Trophoblast cell (in vitro differentiated cells and primary cell): ENCODE results near the gene CAPN15.

Experiments
- DNase-seq, 2 donors: peaks; one replicate each; pipeline ENCODE4 v3.0.0-alpha.2; 2016
- H2AFZ ChIP-seq: 2 replicates; pipeline ENCODE4 v1.6.1; 2013; ENCODE audit warnings: low read length, moderate library complexity, mild to moderate bottlenecking; ENCODE audit not compliant: insufficient read depth, poor library complexity
- H2AK5ac ChIP-seq: 2 replicates; pipeline ENCODE4 v1.6.1; 2013; ENCODE audit warnings: mild to moderate bottlenecking, low read length
- H2BK120ac ChIP-seq: 2 replicates; pipeline ENCODE4 v1.6.1; 2013; ENCODE audit warnings: low read length, mild to moderate bottlenecking, moderate library complexity; ENCODE audit not compliant: insufficient read depth, poor library complexity
- H2BK12ac ChIP-seq: 2 replicates; pipeline ENCODE4 v1.6.1; 2013; ENCODE audit warnings: mild to moderate bottlenecking, low read length, moderate library complexity
- H2BK5ac ChIP-seq: 2 replicates; pipeline ENCODE4 v1.6.1; 2013; ENCODE audit warnings: low read length, low read depth, moderate library complexity, mild to moderate bottlenecking; ENCODE audit not compliant: poor library complexity
- H3K14ac ChIP-seq: 2 replicates; pipeline ENCODE4 v1.6.1; 2013; ENCODE audit warnings: mild to moderate bottlenecking, low read length
- H3K18ac ChIP-seq: 2 replicates; pipeline ENCODE4 v1.6.1; 2013; ENCODE audit warnings: mild to moderate bottlenecking, low read length
- H3K23ac ChIP-seq: 2 replicates; pipeline ENCODE4 v1.6.1; 2013; ENCODE audit warnings: low read length
- H3K27ac ChIP-seq: 2 replicates; pipeline ENCODE4 v1.5.1; 2013; ENCODE audit warnings: low read depth, mild to moderate bottlenecking, inconsistent platforms, low read length, moderate library complexity
- H3K27me3 ChIP-seq: 2 replicates; pipeline ENCODE4 v1.6.1; 2013; ENCODE audit warnings: inconsistent platforms, mild to moderate bottlenecking, low read length, moderate library complexity; ENCODE audit not compliant: insufficient read depth
- H3K36me3 ChIP-seq, 2 experiments: 1 replicate in 1 of 2; 2 replicates in 1 of 2; pipeline ENCODE4 v1.6.1; 2013; ENCODE audit warnings: low read length in 2 of 2, mild to moderate bottlenecking in 2 of 2, moderate library complexity in 1 of 2; ENCODE audit not compliant: insufficient read depth in 2 of 2, control insufficient read depth in 1 of 2
- H3K4ac ChIP-seq: 2 replicates; pipeline ENCODE4 v1.6.1; 2013; ENCODE audit warnings: low read depth, mild to moderate bottlenecking, low read length, moderate library complexity
- H3K4me1 ChIP-seq, 2 experiments: 1 replicate in 1 of 2; 2 replicates in 1 of 2; pipeline ENCODE4 v1.6.1; 2013; ENCODE audit warnings: low read length in 2 of 2, mild to moderate bottlenecking in 2 of 2, moderate library complexity in 1 of 2; ENCODE audit not compliant: insufficient read depth in 2 of 2, control insufficient read depth in 1 of 2
- H3K4me2 ChIP-seq: 2 replicates; pipeline ENCODE4 v1.6.1; 2013; ENCODE audit warnings: inconsistent platforms, mild to moderate bottlenecking, low read length, moderate library complexity
- H3K4me3 ChIP-seq: 2 replicates; pipeline ENCODE4 v1.5.1; 2013; ENCODE audit warnings: mild to moderate bottlenecking, low read depth, low read length, inconsistent platforms
- H3K79me1 ChIP-seq: one replicate; pipeline ENCODE4 v1.6.1; 2013; ENCODE audit warnings: low read length
- H3K79me2 ChIP-seq: 2 replicates; pipeline ENCODE4 v1.6.1; 2013; ENCODE audit warnings: low read length, mild to moderate bottlenecking; ENCODE audit not compliant: control insufficient read depth, insufficient read depth, poor library complexity
- H3K9ac ChIP-seq: 2 replicates; pipeline ENCODE4 v1.6.1; 2013; ENCODE audit warnings: mild to moderate bottlenecking, low read length
- H3K9me3 ChIP-seq: 2 replicates; pipeline ENCODE4 v1.6.1; 2013; ENCODE audit warnings: low read depth, mild to moderate bottlenecking, control low read depth, inconsistent platforms, low read length; ENCODE audit not compliant: insufficient read depth
- H4K12ac ChIP-seq: 2 replicates; pipeline ENCODE4 v1.6.1; 2013; ENCODE audit warnings: low read depth, mild to moderate bottlenecking, low read length, moderate library complexity
- H4K8ac ChIP-seq: 2 replicates; pipeline ENCODE4 v1.6.1; 2013; ENCODE audit warnings: low read depth, mild to moderate bottlenecking, low read length, moderate library complexity
- H4K91ac ChIP-seq: one replicate; pipeline ENCODE4 v1.6.1; 2013; ENCODE audit warnings: low read depth, mild to moderate bottlenecking, low read length, moderate library complexity
- WGBS: extraction: QIAGEN DNeasy Blood & Tissue Kit; methylation state at CpG from one replicate; pipeline ENCODE4 v1.1.7; 2013; ENCODE audit warnings: missing lambda C conversion rate; ENCODE audit not compliant: insufficient read length, insufficient coverage; ENCODE audit errors: extremely low coverage; 5-methylcytosine and 5-hydroxymethylcytosine counted together

CAPN15 gene

DNA sequence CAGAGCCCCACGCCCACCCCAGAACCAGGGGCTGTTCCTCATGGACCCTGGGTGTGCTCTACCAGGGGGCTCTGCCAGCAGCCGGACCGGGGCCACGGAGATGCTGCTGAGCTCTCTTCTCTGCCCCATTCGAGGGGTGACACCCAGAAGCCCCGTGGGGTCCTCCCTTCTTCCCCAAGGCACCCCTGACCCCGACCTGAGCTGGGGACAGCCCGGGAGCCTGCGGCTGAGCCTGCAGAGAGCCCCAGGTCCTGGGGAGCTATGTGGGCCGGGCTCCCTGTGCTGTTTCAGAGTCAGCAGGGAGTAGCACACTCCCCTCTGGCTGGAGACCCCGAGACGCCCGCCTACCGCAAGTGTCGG, 31.5 kb downstream of the CAPN15 start:
- no peak overlapping the region for H3K4ac ChIP-seq
- WGBS: no CpG with 5 or more reads among the region's 15 CpGs
- H3K27me3 ChIP-seq: peaks cover 36% of the 10 kb centered on the region
- H2AFZ ChIP-seq: no peak overlapping the region
- H4K12ac ChIP-seq: no peak overlapping the region
- H3K79me2 ChIP-seq: no peaks in the 10 kb centered on the region
- no peak overlapping the region for H3K9ac ChIP-seq
- peaks cover 5% of the 10 kb centered on the region for H3K9me3 ChIP-seq
- no peaks in the 10 kb centered on the region for H3K4me1 ChIP-seq
- no peak overlapping the region for H2BK12ac ChIP-seq
- no peak overlapping the region for H3K14ac ChIP-seq
- no peak for DNase-seq
- no peak overlapping the region for H3K27ac ChIP-seq
- no peak overlapping the region for H3K18ac ChIP-seq
- no peak overlapping the region for H2BK120ac ChIP-seq
- no peak overlapping the region for H4K8ac ChIP-seq
- H3K36me3 ChIP-seq: peaks cover 3 to 4% of the 10 kb centered on the region in 2 experiments
- H4K91ac ChIP-seq: no peak overlapping the region
- no peak overlapping the region for H3K4me2 ChIP-seq
- H3K79me1 ChIP-seq: no peaks in the 10 kb centered on the region
- H3K23ac ChIP-seq: no peak overlapping the region
- H2AK5ac ChIP-seq: no peak overlapping the region
- H2BK5ac ChIP-seq: no peak overlapping the region
- H3K4me3 ChIP-seq: no peak overlapping the region

DNA sequence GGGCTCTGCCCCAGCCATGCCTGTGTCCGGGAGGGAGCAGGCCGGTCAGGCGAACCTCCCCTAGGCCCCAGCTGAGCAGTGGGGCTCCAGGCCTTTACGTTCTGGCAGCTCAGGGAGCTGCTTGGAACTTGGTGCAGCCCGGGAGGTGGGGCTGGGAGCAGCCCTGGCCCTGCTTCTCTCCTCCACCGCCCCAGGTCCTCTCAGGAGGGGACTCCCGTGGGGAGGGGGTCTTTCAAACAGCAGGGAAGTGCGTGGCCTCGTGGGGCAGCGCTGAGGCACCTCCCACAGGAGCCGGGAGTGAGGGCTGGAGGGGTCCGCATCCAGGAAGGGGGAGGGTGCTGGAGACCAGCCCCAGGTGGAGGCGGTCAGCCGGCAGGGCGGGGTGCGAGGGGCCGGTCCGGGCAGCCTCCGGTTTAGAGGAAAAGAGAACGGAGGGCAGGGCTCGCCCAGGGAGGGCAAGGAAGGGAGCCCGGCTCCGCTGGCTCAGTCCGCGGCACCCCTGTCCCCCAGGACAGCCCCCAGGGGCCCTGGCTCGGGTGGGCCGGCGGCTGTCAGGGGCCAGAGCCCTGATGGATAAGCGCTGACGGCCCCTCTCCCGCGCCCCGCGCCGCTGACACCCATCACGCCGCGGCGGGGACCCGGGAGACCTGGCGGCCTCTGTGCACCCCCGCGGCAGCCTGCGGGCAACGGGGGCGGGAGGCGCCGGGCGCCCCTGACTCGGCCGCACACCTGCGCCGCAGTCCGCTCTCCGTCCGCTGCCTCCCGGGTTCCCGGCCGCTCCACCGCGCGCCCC, 32.1 kb downstream of the CAPN15 start:
- Histone ChIP-seq H2BK5ac (no peak overlapping the region), H2BK12ac (no peak overlapping the region), H3K14ac (no peak overlapping the region), H2AK5ac (no peak overlapping the region), H4K8ac (no peak overlapping the region), H3K23ac (no peak overlapping the region), H3K4me1 (no peaks in the 10 kb centered on the region), H3K4ac (no peak overlapping the region), H3K79me1 (no peaks in the 10 kb centered on the region), H2BK120ac (no peak overlapping the region), H3K27me3 (peaks cover 36% of the 10 kb centered on the region), H2AFZ (no peak overlapping the region), H3K9me3 (peaks cover 5% of the 10 kb centered on the region), H3K4me2 (peak overlapping the region; percentile 28), H3K18ac (no peak overlapping the region), H3K79me2 (no peaks in the 10 kb centered on the region), H3K4me3 (no peak overlapping the region), H3K9ac (no peak overlapping the region), H3K27ac (no peak overlapping the region), H3K36me3 (peaks cover 0 to 2% of the 10 kb centered on the region in 2 experiments), H4K91ac (no peak overlapping the region), H4K12ac (no peak overlapping the region)
- WGBS: no CpG with 5 or more reads among the region's 62 CpGs
- DNase-seq: no peak

DNA sequence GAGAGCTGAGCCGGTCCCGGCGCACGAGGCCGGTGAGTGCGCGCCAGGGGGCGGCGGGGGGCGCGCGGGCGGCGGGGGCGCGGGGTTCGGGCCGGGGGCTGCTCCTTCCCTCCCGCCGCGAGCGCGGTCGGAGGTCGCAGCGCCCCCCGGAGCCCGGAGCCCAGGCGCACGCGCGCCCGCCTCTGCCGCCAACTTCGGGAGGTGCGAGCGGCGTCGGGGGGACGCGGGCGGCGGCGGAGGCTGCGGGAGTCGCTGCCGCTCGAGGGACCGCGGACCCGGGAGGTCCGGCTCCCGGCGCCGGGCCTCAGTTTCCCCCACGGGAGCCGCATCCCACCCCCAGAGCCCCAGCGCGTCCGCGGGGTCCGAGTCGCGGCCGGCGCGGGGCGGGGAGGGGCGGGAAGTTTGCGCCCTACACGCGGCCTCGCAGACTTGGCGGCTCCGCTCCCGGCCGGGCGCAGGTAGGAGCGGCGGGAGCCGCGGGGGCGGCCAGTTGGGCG, 32.7 kb downstream of the CAPN15 start, which contains the start of gene PRR35:
PRR35 (plus strand) TSS at position 191 of the 497 bp plus-strand sequence. CDS start 2,901 bp downstream, outside the sequence.
- peaks cover 36% of the 10 kb centered on the region for H3K27me3 ChIP-seq
- DNase-seq: no peak
- H2AK5ac ChIP-seq: no peak within 1 kb of the TSS
- H2BK5ac ChIP-seq: no peak within 1 kb of the TSS
- H4K8ac ChIP-seq: no peak within 1 kb of the TSS
- H3K79me2 ChIP-seq: no peaks in the 10 kb centered on the region
- H4K91ac ChIP-seq: no peak within 1 kb of the TSS
- H3K14ac ChIP-seq: no peak within 1 kb of the TSS
- no peak within 1 kb of the TSS for H2BK120ac ChIP-seq
- no CpG with 5 or more reads among the region's 84 CpGs for WGBS
- no peak within 1 kb of the TSS for H3K18ac ChIP-seq
- H3K23ac ChIP-seq: no peak within 1 kb of the TSS
- H3K79me1 ChIP-seq: no peaks in the 10 kb centered on the region
- no peak within 1 kb of the TSS for H3K4ac ChIP-seq
- H3K27ac ChIP-seq: no peak within 1 kb of the TSS
- H3K9ac ChIP-seq: no peak within 1 kb of the TSS
- H3K4me1 ChIP-seq: peaks cover 5% of the 10 kb centered on the region in 2 experiments
- H4K12ac ChIP-seq: no peak within 1 kb of the TSS
- peak within 1 kb of the TSS; percentile 44 for H3K4me2 ChIP-seq
- H3K9me3 ChIP-seq: peaks cover 5% of the 10 kb centered on the region
- H3K4me3 ChIP-seq: no peak within 1 kb of the TSS
- H2AFZ ChIP-seq: no peak within 1 kb of the TSS
- no peak within 1 kb of the TSS for H2BK12ac ChIP-seq
- no peaks in the 10 kb centered on the region for H3K36me3 ChIP-seq

DNA sequence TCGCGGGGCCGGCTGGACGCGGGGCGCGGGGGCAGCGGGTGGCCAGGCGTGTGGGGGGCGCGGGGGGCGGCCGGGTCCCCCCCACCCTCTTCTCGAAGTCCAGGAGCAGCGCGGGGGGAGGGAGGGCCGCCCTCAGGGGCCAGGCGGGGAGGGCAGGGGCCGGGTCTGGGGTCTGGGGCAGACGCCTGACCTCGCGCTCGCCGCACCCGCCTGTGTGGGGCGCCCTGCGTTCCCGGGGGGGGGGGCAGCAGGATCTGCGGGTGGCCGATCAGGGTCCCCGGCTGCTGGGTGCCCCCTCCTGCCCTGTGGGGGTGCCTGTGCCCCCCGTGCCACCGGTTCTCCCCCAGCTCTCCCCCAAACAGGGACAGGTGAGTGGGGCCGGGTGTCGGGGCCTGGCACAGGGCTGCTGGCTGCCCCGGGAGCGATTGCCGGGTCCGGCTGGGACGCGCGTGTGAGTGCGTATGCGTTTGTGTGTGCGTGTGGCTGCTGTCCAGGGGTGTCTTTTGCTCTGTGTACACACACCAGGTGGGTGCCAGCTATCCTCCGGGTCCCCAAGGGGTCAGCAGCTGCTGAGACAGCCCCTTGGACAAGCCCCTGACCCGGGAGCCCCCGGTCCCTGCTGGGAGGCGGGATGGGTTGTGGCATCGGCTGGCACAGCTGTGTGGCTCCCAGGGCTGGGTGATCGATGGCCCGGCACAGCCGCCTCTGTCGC, 33.3 kb downstream of the CAPN15 start:
- peaks cover 11% of the 10 kb centered on the region in 2 experiments for H3K4me1 ChIP-seq
- no peak overlapping the region for H2BK5ac ChIP-seq
- H3K23ac ChIP-seq: no peak overlapping the region
- H3K4ac ChIP-seq: no peak overlapping the region
- H2BK12ac ChIP-seq: no peak overlapping the region
- no peak overlapping the region for H3K14ac ChIP-seq
- no peak overlapping the region for H3K4me3 ChIP-seq
- H3K79me1 ChIP-seq: no peaks in the 10 kb centered on the region
- WGBS: no CpG with 5 or more reads among the region's 54 CpGs
- no peak overlapping the region for H2BK120ac ChIP-seq
- no peak overlapping the region for H4K91ac ChIP-seq
- no peak overlapping the region for H3K9ac ChIP-seq
- no peak overlapping the region for H2AK5ac ChIP-seq
- peaks cover 6% of the 10 kb centered on the region for H3K9me3 ChIP-seq
- H3K36me3 ChIP-seq: no peaks in the 10 kb centered on the region
- no peak for DNase-seq
- H4K8ac ChIP-seq: no peak overlapping the region
- no peak overlapping the region for H4K12ac ChIP-seq
- no peak overlapping the region for H3K18ac ChIP-seq
- no peaks in the 10 kb centered on the region for H3K79me2 ChIP-seq
- H2AFZ ChIP-seq: no peak overlapping the region
- peaks cover 36% of the 10 kb centered on the region for H3K27me3 ChIP-seq
- H3K4me2 ChIP-seq: no peak overlapping the region
- no peak overlapping the region for H3K27ac ChIP-seq
